Measurements from ENCODE around the gene RPN2. TPM values are rescaled to one million over a fixed set of nuclear protein-coding genes. Genes with fewer than 3 reads are reported as not detected.
A peak's percentile ranks its signal among the peaks of the same experiment; 100 is the strongest.

The RPN2 gene
- polyA plus RNA-seq, 4 donors: 32.9 to 208 (median 123) TPM

- FAIRE-seq (no peak), DNase-seq (no peak)
- Histone ChIP-seq H3K27ac (ENCODE audit: low read depth in 1 of 3, low read length in 2 of 3) (no peak overlapping the region), H3K27me3 (ENCODE audit: control insufficient read depth in 3 of 3, insufficient read depth in 3 of 3, low read length in 3 of 3) (no peaks in the 10 kb centered on the region), H3K36me3 (ENCODE audit: control insufficient read depth in 3 of 3, insufficient read depth in 2 of 3, low read depth in 1 of 3, low read length in 3 of 3) (no peaks in the 10 kb centered on the region), H3K4me1 (ENCODE audit: control insufficient read depth in 3 of 3, insufficient read depth in 2 of 3, low read depth in 1 of 3, low read length in 2 of 3) (no peaks in the 10 kb centered on the region), H3K9me3 (ENCODE audit: control insufficient read depth in 2 of 2, insufficient read depth in 1 of 2, low read depth in 1 of 2, low read length in 1 of 2) (peaks cover 1 to 6% of the 10 kb centered on the region in 2 donors), H3K4me3 (ENCODE audit: low read depth in 1 of 3, low read length in 3 of 3) (no peak overlapping the region)
- WGBS, 3 donors: 79 to 90% (median 90%) methylated on average over 15 of the region's 15 CpGs
Measured at GRCh38 chr20:37251825-37252477, 72.8 kb downstream of the RPN2 start.

- H3K36me3 ChIP-seq (ENCODE audit: control insufficient read depth in 3 of 3, insufficient read depth in 2 of 3, low read depth in 1 of 3, low read length in 3 of 3): no peaks in the 10 kb centered on the region
- no peak for DNase-seq
- H3K4me1 ChIP-seq (ENCODE audit: control insufficient read depth in 3 of 3, insufficient read depth in 2 of 3, low read depth in 1 of 3, low read length in 2 of 3): no peaks in the 10 kb centered on the region
- FAIRE-seq: no peak
- 87 to 91% (median 88%) methylated on average over 12 of the region's 12 CpGs for WGBS, 3 donors
- H3K9me3 ChIP-seq (ENCODE audit: control insufficient read depth in 2 of 2, insufficient read depth in 1 of 2, low read depth in 1 of 2, low read length in 1 of 2): peaks cover 1 to 6% of the 10 kb centered on the region in 2 donors
- H3K27me3 ChIP-seq (ENCODE audit: control insufficient read depth in 3 of 3, insufficient read depth in 3 of 3, low read length in 3 of 3): no peaks in the 10 kb centered on the region
- no peak overlapping the region for H3K27ac ChIP-seq (ENCODE audit: low read depth in 1 of 3, low read length in 2 of 3)
- H3K4me3 ChIP-seq (ENCODE audit: low read depth in 1 of 3, low read length in 3 of 3): no peak overlapping the region
Measured at GRCh38 chr20:37253087-37253486, 74.0 kb downstream of the RPN2 start.

GRCh38 chr20:37254114-37254878 lies 75.2 kb downstream of the RPN2 start:
- H3K4me1 ChIP-seq (ENCODE audit: control insufficient read depth in 3 of 3, insufficient read depth in 2 of 3, low read depth in 1 of 3, low read length in 2 of 3): peaks cover 0 to 3% (median 0%) of the 10 kb centered on the region in 3 donors
- no peak overlapping the region for H3K27ac ChIP-seq (ENCODE audit: low read depth in 1 of 3, low read length in 2 of 3)
- FAIRE-seq: no peak
- H3K9me3 ChIP-seq (ENCODE audit: control insufficient read depth in 2 of 2, insufficient read depth in 1 of 2, low read depth in 1 of 2, low read length in 1 of 2): peaks cover 1 to 6% of the 10 kb centered on the region in 2 donors
- WGBS, 3 donors: 78 to 83% (median 80%) methylated on average over 7 of the region's 7 CpGs
- DNase-seq: no peak
- no peaks in the 10 kb centered on the region for H3K27me3 ChIP-seq (ENCODE audit: control insufficient read depth in 3 of 3, insufficient read depth in 3 of 3, low read length in 3 of 3)
- H3K36me3 ChIP-seq (ENCODE audit: control insufficient read depth in 3 of 3, insufficient read depth in 2 of 3, low read depth in 1 of 3, low read length in 3 of 3): no peaks in the 10 kb centered on the region
- H3K4me3 ChIP-seq (ENCODE audit: low read depth in 1 of 3, low read length in 3 of 3): no peak overlapping the region

- no peak for DNase-seq
- no peak overlapping the region for H3K27ac ChIP-seq (ENCODE audit: low read depth in 1 of 3, low read length in 2 of 3)
- no peaks in the 10 kb centered on the region for H3K36me3 ChIP-seq (ENCODE audit: control insufficient read depth in 3 of 3, insufficient read depth in 2 of 3, low read depth in 1 of 3, low read length in 3 of 3)
- H3K9me3 ChIP-seq (ENCODE audit: control insufficient read depth in 2 of 2, insufficient read depth in 1 of 2, low read depth in 1 of 2, low read length in 1 of 2): peaks cover 1 to 6% of the 10 kb centered on the region in 2 donors
- H3K4me1 ChIP-seq (ENCODE audit: control insufficient read depth in 3 of 3, insufficient read depth in 2 of 3, low read depth in 1 of 3, low read length in 2 of 3): peaks cover 0 to 5% (median 0%) of the 10 kb centered on the region in 3 donors
- no peak overlapping the region for H3K4me3 ChIP-seq (ENCODE audit: low read depth in 1 of 3, low read length in 3 of 3)
- WGBS, 3 donors: 86 to 92% (median 90%) methylated on average over 11 of the region's 11 CpGs
- no peaks in the 10 kb centered on the region for H3K27me3 ChIP-seq (ENCODE audit: control insufficient read depth in 3 of 3, insufficient read depth in 3 of 3, low read length in 3 of 3)
- no peak for FAIRE-seq
Measured at GRCh38 chr20:37256286-37256685, 77.2 kb downstream of the RPN2 start.

GRCh38 chr20:37257530-37257929 lies 78.4 kb downstream of the RPN2 start:
- Histone ChIP-seq H3K9me3 (ENCODE audit: control insufficient read depth in 2 of 2, insufficient read depth in 1 of 2, low read depth in 1 of 2, low read length in 1 of 2) (peaks cover 1 to 6% of the 10 kb centered on the region in 2 donors), H3K4me3 (ENCODE audit: low read depth in 1 of 3, low read length in 3 of 3) (no peak overlapping the region), H3K27me3 (ENCODE audit: control insufficient read depth in 3 of 3, insufficient read depth in 3 of 3, low read length in 3 of 3) (no peaks in the 10 kb centered on the region), H3K27ac (ENCODE audit: low read depth in 1 of 3, low read length in 2 of 3) (no peak overlapping the region), H3K36me3 (ENCODE audit: control insufficient read depth in 3 of 3, insufficient read depth in 2 of 3, low read depth in 1 of 3, low read length in 3 of 3) (no peaks in the 10 kb centered on the region), H3K4me1 (ENCODE audit: control insufficient read depth in 3 of 3, insufficient read depth in 2 of 3, low read depth in 1 of 3, low read length in 2 of 3) (peaks cover 0 to 5% (median 0%) of the 10 kb centered on the region in 3 donors)
- DNase-seq: no peak
- no peak for FAIRE-seq
- 70 to 79% (median 73%) methylated on average over 2 of the region's 2 CpGs for WGBS, 3 donors

- no peak for DNase-seq
- Histone ChIP-seq H3K27me3 (ENCODE audit: control insufficient read depth in 3 of 3, insufficient read depth in 3 of 3, low read length in 3 of 3) (no peaks in the 10 kb centered on the region), H3K4me1 (ENCODE audit: control insufficient read depth in 3 of 3, insufficient read depth in 2 of 3, low read depth in 1 of 3, low read length in 2 of 3) (peaks cover 0 to 5% (median 0%) of the 10 kb centered on the region in 3 donors), H3K36me3 (ENCODE audit: control insufficient read depth in 3 of 3, insufficient read depth in 2 of 3, low read depth in 1 of 3, low read length in 3 of 3) (no peaks in the 10 kb centered on the region), H3K27ac (ENCODE audit: low read depth in 1 of 3, low read length in 2 of 3) (no peak overlapping the region), H3K4me3 (ENCODE audit: low read depth in 1 of 3, low read length in 3 of 3) (no peak overlapping the region), H3K9me3 (ENCODE audit: control insufficient read depth in 2 of 2, insufficient read depth in 1 of 2, low read depth in 1 of 2, low read length in 1 of 2) (peaks cover 1 to 6% of the 10 kb centered on the region in 2 donors)
- no peak for FAIRE-seq
- WGBS, 3 donors: 80 to 90% (median 85%) methylated on average over 9 of the region's 9 CpGs
Measured at GRCh38 chr20:37257988-37258387, 78.9 kb downstream of the RPN2 start.

- H3K27me3 ChIP-seq (ENCODE audit: control insufficient read depth in 3 of 3, insufficient read depth in 3 of 3, low read length in 3 of 3): no peaks in the 10 kb centered on the region
- no peak overlapping the region for H3K4me3 ChIP-seq (ENCODE audit: low read depth in 1 of 3, low read length in 3 of 3)
- no peak overlapping the region for H3K27ac ChIP-seq (ENCODE audit: low read depth in 1 of 3, low read length in 2 of 3)
- peaks cover 0 to 5% (median 0%) of the 10 kb centered on the region in 3 donors for H3K4me1 ChIP-seq (ENCODE audit: control insufficient read depth in 3 of 3, insufficient read depth in 2 of 3, low read depth in 1 of 3, low read length in 2 of 3)
- H3K9me3 ChIP-seq (ENCODE audit: control insufficient read depth in 2 of 2, insufficient read depth in 1 of 2, low read depth in 1 of 2, low read length in 1 of 2): peaks cover 1 to 5% of the 10 kb centered on the region in 2 donors
- H3K36me3 ChIP-seq (ENCODE audit: control insufficient read depth in 3 of 3, insufficient read depth in 2 of 3, low read depth in 1 of 3, low read length in 3 of 3): no peaks in the 10 kb centered on the region
- DNase-seq (no peak), FAIRE-seq (no peak)
- 85 to 90% (median 86%) methylated on average over 11 of the region's 11 CpGs for WGBS, 3 donors
Measured at GRCh38 chr20:37259031-37259430, 79.9 kb downstream of the RPN2 start.

GRCh38 chr20:37259865-37260264 lies 80.7 kb downstream of the RPN2 start:
- Histone ChIP-seq H3K9me3 (ENCODE audit: control insufficient read depth in 2 of 2, insufficient read depth in 1 of 2, low read depth in 1 of 2, low read length in 1 of 2) (no peaks in the 10 kb centered on the region), H3K27me3 (ENCODE audit: control insufficient read depth in 3 of 3, insufficient read depth in 3 of 3, low read length in 3 of 3) (no peaks in the 10 kb centered on the region), H3K4me3 (ENCODE audit: low read depth in 1 of 3, low read length in 3 of 3) (no peak overlapping the region), H3K4me1 (ENCODE audit: control insufficient read depth in 3 of 3, insufficient read depth in 2 of 3, low read depth in 1 of 3, low read length in 2 of 3) (peaks cover 0 to 5% (median 0%) of the 10 kb centered on the region in 3 donors), H3K27ac (ENCODE audit: low read depth in 1 of 3, low read length in 2 of 3) (no peak overlapping the region), H3K36me3 (ENCODE audit: control insufficient read depth in 3 of 3, insufficient read depth in 2 of 3, low read depth in 1 of 3, low read length in 3 of 3) (no peaks in the 10 kb centered on the region)
- WGBS, 3 donors: 22 to 41% (median 31%) methylated on average over 3 of the region's 3 CpGs
- DNase-seq: peak; percentile 17 to 37
- FAIRE-seq: no peak

All from small intestine (tissue), 7 donors.